SK-N-DZ (cell line): ENCODE measurements around the gene MYO1G.
A peak's percentile ranks its signal among the peaks of the same experiment; 100 is the strongest.
"Not testable (repeated sequence)": the region's sequence is repeated elsewhere in the genome, so short reads cannot be mapped to it uniquely, and the experiment has no call there.

ENCODE experiments used
- DNase-seq: peaks from one replicate; pipeline ENCODE4 v3.0.0-alpha.2; 2015; ENCODE audit warnings: low spot score

MYO1G gene

GRCh38 chr7:44999245-45000092 lies 20.7 kb upstream of the MYO1G start:
- DNase-seq: peak; percentile 98

DNA sequence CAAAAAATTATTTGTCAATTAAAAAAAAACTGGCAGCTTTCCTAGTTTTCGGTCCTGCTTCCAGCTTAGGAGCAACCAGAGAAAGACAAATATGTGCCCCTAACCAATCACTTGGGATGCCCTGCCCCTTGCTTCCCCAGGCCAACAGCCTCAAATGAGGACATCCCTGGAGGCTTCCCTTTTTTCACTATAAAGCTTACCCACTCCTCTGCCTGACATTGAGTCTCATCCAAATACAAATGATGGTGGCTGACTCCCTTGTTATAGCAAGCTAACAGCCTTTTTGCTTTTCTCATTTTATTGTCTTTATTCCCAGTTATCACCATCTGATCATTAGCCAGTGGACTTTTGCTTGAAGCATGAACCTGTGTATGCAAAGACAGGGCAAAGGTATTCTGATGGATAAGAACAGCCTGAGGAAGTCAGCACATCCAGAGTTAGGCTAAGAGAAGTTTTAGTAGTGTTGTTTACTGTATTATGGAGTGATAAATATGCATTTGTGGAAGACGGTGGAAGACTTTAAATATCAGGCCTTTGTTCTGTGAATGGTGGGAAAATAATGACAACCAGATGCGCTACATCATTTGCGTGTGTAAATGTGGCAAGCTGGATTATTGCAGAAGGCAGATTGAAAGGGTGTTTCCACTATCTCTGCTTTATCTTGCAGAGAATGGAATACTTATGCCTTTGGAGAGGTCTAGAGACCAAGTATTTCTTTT lies 19.5 kb upstream of the MYO1G start:
- no peak for DNase-seq

DNA sequence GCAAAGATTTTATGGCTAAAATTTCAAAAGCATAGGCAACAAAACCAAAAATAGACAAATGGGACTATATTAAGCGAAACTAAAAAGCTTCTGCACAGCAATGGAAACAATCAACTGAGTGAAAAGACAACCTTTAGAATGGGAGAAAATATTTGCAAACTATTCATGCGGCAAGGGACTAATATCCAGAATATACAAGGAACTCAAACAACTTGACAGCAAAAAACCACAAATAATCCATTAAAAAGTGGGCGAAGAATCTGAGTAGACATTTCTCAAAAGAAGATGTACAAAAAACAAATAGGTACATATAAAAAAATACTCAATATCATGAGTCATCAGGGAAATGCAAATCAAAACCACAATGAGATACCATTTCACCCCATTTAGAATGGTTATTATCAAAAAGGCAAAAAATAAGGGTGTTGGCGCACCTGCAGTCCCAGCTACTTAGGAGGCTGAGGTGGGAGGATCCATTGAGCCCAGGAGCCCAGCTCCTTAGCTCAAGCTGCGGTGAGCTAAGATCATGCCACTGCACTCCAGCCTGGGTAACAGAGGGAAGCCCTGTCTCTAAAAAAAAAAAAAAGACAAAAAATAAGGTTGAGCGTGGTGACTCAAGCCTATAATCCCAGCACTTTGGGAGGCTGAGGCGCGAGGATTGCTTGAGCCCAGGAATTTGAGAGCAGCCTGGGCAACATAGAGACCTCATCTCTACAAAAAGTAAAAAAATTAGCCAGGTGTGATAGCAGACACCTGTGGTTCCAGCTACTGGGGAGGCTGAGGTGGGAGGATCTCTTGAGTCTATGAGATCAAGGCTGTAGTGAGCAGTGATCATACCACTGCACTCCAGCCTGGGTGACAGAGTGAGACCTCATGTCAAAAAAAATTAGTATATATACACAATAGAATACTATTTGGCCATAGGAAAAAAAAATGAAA lies 17.0 kb upstream of the MYO1G start:
- DNase-seq: no peak

DNA sequence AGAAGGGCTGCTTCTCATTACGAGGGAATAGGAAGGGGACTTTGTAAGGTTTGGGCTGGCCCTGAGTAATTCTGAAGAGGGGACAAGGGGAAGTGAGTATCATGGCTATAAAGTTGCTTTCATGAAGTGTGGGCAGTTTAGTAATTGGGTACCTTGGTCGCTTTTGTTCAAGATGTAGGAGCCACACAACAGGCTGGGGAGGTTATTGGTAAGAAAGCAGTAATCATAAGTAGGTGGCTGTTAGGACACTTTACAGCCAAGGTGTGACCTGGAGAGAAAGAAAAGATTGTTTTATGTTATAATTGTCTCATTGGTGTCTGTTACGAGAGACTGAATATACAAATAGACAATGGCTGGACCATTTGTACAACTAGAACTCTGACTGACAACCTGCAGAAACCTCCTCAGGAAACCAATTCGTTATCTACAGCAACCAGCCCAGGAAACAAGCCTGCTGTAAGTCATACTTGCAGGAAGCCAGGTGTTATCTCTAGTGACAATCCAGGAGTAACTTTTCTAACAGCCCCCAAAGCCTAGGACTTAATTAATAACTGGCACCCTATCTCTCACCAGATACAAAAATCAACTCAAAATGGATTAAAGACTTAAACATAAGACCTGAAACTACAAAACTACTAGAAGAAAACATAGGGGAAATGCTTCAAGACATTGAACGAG lies 16.2 kb upstream of the MYO1G start:
- no peak for DNase-seq

DNA sequence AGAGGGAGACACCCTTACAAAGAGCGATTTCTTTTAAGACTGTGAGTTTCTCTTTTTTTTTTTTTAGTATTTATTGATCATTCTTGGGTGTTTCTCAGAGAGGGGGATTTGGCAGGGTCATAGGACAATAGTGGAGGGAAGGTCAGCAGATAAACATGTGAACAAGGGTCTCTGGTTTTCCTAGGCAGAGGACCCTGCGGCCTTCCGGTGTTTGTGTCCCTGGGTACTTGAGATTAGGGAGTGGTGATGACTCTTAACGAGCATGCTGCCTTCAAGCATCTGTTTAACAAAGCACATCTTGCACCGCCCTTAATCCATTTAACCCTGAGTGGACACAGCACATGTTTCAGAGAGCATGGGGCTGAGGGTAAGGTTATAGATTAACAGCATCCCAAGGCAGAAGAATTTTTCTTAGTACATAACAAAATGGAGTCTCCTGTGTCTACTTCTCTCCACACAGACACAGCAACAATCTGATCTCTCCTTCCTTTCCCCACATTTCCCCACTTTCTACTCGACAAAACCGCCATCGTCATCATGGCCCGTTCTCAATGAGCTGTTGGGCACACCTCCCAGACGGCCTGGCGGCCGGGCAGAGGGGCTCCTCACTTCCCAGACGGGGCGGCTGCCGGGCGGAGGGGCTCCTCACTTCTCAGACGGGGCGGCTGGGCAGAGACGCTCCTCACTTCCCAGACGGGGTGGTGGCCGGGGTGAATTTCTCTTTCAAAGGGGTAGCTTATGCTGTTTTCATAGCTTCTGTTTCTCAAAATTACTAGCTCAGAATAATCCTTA lies 13.4 kb upstream of the MYO1G start:
- DNase-seq: not testable (repeated sequence)

DNA sequence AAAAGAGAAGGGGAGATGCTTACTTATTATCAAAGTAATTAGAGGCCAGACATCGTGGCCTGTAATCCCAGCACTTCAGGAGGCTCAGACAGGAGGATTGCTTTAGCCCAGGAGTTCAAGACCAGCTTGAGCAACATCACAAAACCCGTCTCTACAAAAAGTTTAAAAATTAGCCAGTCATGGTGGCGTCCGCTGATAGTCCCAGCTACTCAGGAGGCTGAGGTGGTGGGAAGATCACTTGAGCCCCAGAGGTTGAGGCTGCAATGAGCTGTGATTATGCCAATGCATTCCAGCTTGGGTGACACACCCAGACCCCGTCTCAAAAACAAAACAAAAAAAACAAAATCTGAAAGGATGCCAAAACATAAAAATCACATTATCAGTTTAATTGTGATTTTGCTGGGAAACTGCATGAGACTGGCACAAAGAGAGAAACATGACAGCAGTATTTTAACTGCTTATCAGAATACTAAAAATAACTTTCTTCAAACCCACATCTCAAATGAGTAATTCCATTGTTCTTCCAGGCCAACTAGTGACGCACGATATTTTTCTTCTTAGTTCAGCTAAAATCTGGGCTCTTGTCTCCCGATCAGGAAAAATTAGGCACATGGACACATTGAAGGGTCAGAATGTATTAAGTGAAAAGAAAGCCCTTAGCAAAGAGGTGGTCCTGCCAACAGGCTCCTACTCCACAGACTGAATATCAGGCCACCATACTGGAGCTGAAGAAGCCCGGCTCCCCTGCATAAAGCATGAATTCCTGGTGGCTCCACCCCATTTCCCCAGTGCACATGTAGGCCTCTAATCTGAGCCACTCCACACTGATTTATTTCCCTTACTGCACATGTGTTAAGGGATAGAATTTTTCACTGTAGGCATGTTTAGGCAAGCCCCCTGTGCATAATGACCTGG lies 11.6 kb upstream of the MYO1G start:
- no peak for DNase-seq

DNA sequence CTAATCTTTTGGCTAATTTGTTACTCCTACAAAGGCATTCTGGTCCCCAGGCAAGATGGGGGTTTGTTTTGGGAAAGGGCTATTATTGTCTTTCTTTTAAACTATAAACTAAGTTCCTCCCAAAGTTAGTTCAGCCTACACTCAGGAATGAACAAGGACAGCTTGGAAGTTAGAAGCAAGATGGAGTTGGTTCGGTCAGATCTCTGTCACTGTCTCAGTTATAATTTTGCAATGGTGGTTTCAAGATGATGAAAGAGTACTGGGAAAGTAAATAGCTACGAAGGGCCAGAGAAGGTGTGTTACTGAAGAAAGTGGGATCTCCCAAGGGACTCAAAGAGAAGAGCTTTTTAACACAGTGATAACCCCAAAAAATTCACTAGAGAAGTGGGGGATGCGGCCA lies 10.3 kb upstream of the MYO1G start:
- DNase-seq: no peak

- DNase-seq: no peak
These were observed 9.9 kb upstream of the MYO1G start for GRCh38 chr7:44988701-44989100.

GRCh38 chr7:44987996-44988395 lies 9.2 kb upstream of the MYO1G start:
- DNase-seq: no peak

DNA sequence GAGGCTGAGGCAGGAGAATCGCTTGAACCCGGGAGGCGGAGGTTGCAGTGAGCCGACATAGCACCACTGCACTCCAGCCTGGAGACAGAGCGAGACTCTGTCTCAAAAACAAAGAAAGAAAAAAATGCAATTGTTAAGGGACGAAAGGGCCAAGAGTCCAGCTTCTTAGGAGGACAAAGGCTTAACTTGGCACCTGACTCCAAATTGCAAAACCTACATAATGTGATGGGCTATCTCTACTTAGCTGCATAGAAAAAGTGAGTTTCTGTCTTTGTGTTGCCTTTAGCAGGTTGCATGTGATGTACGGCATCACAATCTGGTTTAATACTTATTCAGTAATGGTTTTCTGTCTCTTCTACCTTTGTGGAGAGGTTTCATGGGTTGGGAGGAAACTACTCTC lies 8.6 kb upstream of the MYO1G start:
- DNase-seq: no peak

DNA sequence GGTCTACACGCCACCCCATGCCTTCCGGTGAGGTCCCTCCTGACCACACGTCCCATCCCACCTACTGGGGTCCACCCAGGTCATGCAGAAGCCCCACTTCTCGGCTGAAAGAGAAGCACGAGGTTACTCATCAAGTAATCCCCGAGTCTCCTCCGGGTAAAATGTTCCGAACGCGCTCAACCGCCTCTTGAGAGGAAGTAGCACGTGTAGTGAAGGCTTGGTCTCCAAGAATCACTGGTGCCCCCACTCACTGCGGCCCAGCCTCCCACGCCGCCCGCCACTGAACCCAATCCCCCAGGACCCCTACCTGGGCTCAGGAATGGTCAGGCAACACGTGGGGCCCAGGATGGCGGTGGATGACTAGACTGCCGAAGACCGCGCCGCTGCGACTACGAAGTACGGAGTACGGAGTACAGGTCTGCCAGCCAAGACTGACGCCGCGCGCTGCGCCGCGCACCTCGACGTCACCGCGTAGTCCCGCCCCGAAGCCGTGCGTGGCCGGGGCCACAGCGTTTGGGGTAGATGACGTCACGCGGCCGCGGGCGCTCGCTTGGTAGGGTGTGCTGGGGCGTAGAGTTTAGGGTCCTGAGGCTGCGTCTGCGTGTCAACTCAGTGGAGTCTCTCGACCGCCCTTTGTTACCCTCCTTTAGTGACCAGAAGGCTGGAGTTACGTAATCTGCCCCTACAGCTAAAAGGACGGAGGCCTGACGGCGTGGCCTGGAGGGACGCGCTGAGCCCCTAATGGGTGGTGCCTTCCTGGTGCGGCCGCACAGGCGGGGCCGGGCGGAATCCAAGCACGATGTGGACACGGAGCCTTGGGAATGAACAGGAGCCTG lies 7.6 kb upstream of the MYO1G start:
- peak; percentile 94 for DNase-seq

- no peak for DNase-seq
These were observed 7.0 kb upstream of the MYO1G start for GRCh38 chr7:44985900-44986217.

DNA sequence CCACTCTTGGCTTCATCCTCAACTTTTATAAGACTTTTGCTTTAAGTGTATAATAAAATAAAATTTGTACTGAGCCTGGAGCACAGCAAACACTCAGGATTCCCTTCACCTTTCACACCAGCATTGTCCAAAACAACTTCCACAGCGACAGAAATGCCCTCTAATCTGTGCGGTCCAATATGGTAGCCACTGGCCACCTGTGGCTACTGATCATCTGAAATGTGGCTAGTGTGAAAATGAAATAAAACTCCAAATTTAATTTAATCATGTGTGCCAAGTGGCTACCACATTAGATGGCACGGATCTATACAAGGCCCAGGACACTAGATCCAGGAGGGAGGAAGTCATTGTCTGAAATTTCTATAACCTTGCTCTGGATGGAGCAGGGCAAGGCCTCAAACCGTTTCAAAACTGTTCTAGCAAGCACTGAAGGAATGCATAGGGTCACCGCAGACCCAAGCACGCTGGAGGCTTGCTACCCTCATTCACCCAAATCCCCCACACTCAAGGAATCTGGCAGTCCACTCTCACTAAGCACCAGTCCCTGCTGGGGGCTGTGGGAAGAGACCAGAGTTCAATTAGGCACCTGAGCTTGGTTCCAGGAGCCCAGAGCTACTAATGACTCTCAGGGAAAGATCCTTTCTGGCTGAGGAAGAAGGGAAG lies 6.3 kb upstream of the MYO1G start:
- no peak for DNase-seq

DNA sequence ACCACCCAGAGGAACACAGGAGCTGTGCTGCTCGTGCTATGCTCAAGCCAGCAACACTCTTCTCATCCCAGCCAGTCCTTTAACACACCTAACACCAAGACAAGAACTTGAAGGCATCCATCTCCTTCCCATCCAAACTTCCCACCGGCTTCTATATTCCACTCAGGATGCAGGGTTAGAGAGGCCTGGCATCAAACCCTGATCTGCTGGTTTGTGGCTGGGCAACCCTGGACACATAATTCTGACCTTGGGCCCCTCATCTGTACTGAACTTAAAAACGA lies 5.6 kb upstream of the MYO1G start:
- DNase-seq: no peak

DNA sequence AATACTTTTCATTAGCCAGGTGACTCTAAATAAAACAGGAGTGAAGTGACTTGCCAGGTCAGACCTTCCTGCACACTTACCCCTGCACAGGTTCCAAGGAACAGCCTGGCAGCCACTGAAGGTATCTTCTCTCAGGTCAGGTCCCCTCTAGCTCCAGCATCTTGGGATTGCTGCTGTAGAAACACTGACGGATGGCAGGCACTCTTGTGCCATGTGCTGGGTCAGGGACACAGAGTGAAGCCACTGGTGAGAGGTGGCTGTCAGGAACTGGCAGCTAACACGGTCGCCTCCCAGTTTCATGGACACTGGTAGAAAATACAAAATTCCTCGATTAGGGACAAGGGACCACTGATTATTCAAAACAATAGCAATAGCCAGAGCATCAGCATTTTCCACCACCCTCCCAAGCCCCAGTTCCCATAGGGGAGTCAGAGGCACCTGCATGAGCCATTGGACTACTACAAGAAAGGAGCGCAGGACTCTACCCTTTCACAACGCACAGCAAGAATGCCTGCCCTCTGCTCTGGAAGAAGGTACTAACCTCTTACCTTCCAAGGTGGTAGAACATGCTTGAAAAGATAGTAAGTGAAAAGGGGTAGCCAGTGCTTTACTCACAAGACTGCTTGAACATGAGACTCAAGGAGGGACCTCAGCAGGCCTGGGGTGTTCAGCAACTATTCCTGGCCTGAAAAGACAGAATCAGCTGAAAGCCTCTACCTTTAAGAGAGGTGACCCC lies 5.1 kb upstream of the MYO1G start:
- DNase-seq: no peak

- DNase-seq: no peak
These were observed 4.2 kb upstream of the MYO1G start for GRCh38 chr7:44982970-44983369.

- DNase-seq: no peak
These were observed 3.7 kb upstream of the MYO1G start for GRCh38 chr7:44982535-44982923.
